ENCODE data around the gene ZBED3. TPM values are rescaled to one million over a fixed set of nuclear protein-coding genes. Genes with fewer than 3 reads are reported as not detected.

Gene ZBED3
- 38.5 and 38.8 TPM in 2 replicates for total RNA-seq (2022)
- Bru-seq, nascent RNA, result percentile 91 among the genes with signal in this experiment
- BruChase-seq, experiment 1, labeled RNA remaining after a 2-hour chase, result percentile 93 among the genes with signal in this experiment
- percentile 94 among the genes with signal in this experiment for BruChase-seq, experiment 2, labeled RNA remaining after a 6-hour chase
- long read RNA-seq, full-length matches to known transcripts, result 34 of 52 reads
- long read RNA-seq, partial matches to known transcripts, result 0 of 52 reads
- long read RNA-seq, other reads (novel, unspliced or antisense), result 18 of 52 reads

DNA sequence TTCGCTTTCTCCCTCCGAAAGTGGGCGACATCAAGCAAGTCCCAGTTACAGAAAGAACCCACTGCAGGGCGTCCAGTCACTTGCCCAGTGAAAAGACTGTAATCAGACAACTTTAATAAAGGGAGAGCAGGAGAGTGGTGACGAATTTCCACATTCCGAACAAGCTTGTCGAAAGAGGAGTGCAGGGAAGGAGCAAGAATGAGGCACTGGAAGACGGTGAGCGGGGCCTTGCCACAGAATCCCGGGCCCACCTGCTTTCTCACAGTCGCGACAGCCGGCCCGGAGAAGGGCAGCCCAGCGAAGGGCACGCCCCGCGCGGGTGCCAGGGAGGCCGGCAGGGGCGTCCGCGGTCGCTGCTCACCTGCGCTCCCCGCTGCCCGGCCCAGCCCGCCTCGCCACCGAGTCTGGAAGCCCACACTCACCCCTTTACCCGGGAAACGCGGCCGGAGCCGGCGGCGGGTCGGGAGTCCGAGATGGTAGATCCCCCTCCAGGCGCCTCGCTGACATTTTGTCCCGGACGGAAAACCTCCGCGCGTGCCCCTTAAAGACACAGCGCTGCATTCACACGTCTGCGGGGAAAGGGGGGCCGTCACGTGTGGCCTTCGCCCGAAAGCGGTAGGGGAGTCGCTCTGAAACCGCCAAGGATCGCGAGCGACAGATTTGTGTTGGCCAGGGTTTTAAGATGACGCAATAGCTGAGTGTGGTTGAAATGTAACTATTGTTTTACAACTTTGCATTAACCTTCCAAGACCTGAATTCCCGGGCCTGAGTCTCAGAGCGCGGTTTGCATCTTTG is at the start of gene ZBED3:
TSS of gene ZBED3 (minus strand) at position 597 of the 795 bp plus-strand sequence. CDS start 9,407 bp downstream, outside the sequence.
- peaks cover 15% of the 10 kb centered on the region for H3K4me1 ChIP-seq
- Mint-ChIP-seq H3K27ac (ENCODE audit: unreplicated experiment) (peak within 1 kb of the TSS; percentile 100), H3K4me1 (ENCODE audit: low read depth, unreplicated experiment) (peaks cover 6% of the 10 kb centered on the region), H3K9me3 (ENCODE audit: unreplicated experiment) (peaks cover 10% of the 10 kb centered on the region), H3K36me3 (ENCODE audit: insufficient read depth, unreplicated experiment) (peaks cover 31% of the 10 kb centered on the region), H3K4me3 (ENCODE audit: unreplicated experiment) (peak within 1 kb of the TSS; percentile 99), H3K27me3 (ENCODE audit: insufficient read depth, unreplicated experiment) (no peaks in the 10 kb centered on the region)
- ChIA-PET POLR2A (interaction anchor here (0.6 to 0.8 kb wide), 3 partner anchors 13 to 1991 kb away, joined by 3 to 7 read pairs (median 6); no protein-coding TSS in a partner anchor), CTCF (interaction anchor here (0.8 to 1.4 kb wide), 2 partner anchors 350 to 405 kb away, joined by 3 to 6 read pairs; partner anchors contain the start of gene WDR41)
- intact Hi-C loops (cut with micrococcal nuclease; ENCODE audit: unreplicated experiment), result loop anchor here (1.0 to 5.0 kb wide), 2 partner anchors 42 to 220 kb away; no protein-coding TSS in a partner anchor
- H3K36me3 ChIP-seq (ENCODE audit: control insufficient read depth, insufficient read depth, low read length), result no peaks in the 10 kb centered on the region
- TF ChIP-seq, protein P1, sequence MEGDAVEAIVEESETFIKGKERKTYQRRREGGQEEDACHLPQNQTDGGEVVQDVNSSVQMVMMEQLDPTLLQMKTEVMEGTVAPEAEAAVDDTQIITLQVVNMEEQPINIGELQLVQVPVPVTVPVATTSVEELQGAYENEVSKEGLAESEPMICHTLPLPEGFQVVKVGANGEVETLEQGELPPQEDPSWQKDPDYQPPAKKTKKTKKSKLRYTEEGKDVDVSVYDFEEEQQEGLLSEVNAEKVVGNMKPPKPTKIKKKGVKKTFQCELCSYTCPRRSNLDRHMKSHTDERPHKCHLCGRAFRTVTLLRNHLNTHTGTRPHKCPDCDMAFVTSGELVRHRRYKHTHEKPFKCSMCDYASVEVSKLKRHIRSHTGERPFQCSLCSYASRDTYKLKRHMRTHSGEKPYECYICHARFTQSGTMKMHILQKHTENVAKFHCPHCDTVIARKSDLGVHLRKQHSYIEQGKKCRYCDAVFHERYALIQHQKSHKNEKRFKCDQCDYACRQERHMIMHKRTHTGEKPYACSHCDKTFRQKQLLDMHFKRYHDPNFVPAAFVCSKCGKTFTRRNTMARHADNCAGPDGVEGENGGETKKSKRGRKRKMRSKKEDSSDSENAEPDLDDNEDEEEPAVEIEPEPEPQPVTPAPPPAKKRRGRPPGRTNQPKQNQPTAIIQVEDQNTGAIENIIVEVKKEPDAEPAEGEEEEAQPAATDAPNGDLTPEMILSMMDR (IDR thresholded peaks at IDR 0.05; ENCODE audit: insufficient read depth in 1 of 2, low read depth in 1 of 2, low read length in 1 of 2, severe bottlenecking in 1 of 2, unreplicated experiment in 1 of 2), result peak; percentile 21 to 57
- H3K9me3 ChIP-seq, result no peaks in the 10 kb centered on the region
- peak within 1 kb of the TSS; percentile 71 for H3K4me3 ChIP-seq (ENCODE audit: low read depth, low read length)
- DNase-seq, result peak; percentile 77 to 84
- BruUV-seq (replicated peaks), result TSS peak; percentile 61
- no peaks in the 10 kb centered on the region for H3K27me3 ChIP-seq (replicated peaks; ENCODE audit: control insufficient read depth, insufficient read depth, low read length)

DNA sequence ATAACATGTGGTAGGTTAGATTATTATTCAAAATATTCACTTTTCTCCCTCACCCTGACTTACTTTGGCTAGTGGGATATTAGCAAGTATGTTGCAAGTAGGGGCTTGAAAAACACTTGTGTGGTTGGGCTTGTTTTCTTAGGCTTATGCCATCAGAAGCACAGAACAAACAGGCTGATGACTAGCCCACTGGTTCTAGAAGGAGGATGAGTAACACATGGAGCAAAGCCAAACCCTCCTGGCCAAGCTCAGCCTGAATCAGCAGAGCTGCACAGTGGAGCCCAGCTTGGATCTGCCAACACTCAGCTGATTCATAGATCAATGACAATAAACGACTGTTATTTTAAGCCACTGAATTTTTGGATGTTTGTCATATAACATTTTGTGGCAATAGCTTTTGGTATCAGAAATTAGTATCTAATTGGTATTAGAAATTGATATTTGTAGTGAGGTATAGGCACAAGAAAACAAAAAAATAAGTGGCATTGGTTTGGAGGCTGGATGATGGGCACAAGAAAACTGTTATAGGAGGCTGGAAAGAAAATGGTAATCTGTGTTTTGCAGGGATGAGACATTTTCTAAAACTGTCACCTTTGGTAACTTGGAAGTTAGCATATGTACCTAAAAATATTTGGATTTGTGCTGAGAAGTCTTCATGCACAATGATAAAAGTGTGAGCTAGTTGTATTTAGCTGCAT is 46.1 kb upstream of the ZBED3 start:
- Histone ChIP-seq H3K4me1 (no peaks in the 10 kb centered on the region), H3K36me3 (ENCODE audit: control insufficient read depth, insufficient read depth, low read length) (no peaks in the 10 kb centered on the region), H3K27me3 (replicated peaks; ENCODE audit: control insufficient read depth, insufficient read depth, low read length) (no peaks in the 10 kb centered on the region), H3K9me3 (no peaks in the 10 kb centered on the region), H3K4me3 (ENCODE audit: low read depth, low read length) (no peak overlapping the region)
- no peak overlapping the region for H3K27ac Mint-ChIP-seq (ENCODE audit: unreplicated experiment)
- no peaks in the 10 kb centered on the region for H3K9me3 Mint-ChIP-seq (ENCODE audit: unreplicated experiment)
- H3K36me3 Mint-ChIP-seq (ENCODE audit: insufficient read depth, unreplicated experiment), result no peaks in the 10 kb centered on the region
- H3K4me3 Mint-ChIP-seq (ENCODE audit: unreplicated experiment), result no peak overlapping the region
- POLR2A ChIA-PET, result no interaction called here
- DNase-seq, result no peak
- BruUV-seq (replicated peaks), result no TSS peak
- intact Hi-C loops (cut with micrococcal nuclease; ENCODE audit: unreplicated experiment), result no loop called here
- CTCF ChIA-PET, result interaction anchor here (0.5 kb wide), 1 partner anchor 10 kb away, joined by 4 read pairs; no protein-coding TSS in a partner anchor
- TF ChIP-seq, protein P1 (IDR thresholded peaks at IDR 0.05; ENCODE audit: insufficient read depth in 1 of 2, low read depth in 1 of 2, low read length in 1 of 2, severe bottlenecking in 1 of 2, unreplicated experiment in 1 of 2), result no peak
- no peaks in the 10 kb centered on the region for H3K27me3 Mint-ChIP-seq (ENCODE audit: insufficient read depth, unreplicated experiment)
- H3K4me1 Mint-ChIP-seq (ENCODE audit: low read depth, unreplicated experiment), result no peaks in the 10 kb centered on the region

DNA sequence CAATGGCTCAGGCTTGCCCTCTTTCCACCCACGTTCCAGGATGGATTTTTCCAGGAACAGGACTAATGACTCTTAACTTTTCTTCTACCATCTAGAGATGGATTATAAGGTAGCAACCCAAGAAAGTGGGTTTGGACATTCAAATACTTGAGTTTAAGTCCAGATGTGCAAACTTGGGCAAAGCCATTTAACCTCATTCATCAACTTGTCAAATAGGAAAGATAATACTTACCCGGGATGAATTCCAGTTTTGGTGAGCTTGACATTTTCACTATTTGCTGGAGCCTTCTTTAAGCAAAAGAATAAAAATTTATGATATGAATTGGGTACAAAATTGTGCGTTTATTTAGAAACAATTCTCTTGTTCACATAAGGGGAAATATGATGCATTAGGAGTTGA is 44.3 kb upstream of the ZBED3 start:
- ChIA-PET POLR2A (no interaction called here), CTCF (no interaction called here)
- no peaks in the 10 kb centered on the region for H3K4me1 ChIP-seq
- no peak overlapping the region for H3K4me3 Mint-ChIP-seq (ENCODE audit: unreplicated experiment)
- no peaks in the 10 kb centered on the region for H3K36me3 Mint-ChIP-seq (ENCODE audit: insufficient read depth, unreplicated experiment)
- no TSS peak for BruUV-seq (replicated peaks)
- no peaks in the 10 kb centered on the region for H3K9me3 ChIP-seq
- no peaks in the 10 kb centered on the region for H3K27me3 ChIP-seq (replicated peaks; ENCODE audit: control insufficient read depth, insufficient read depth, low read length)
- H3K27ac Mint-ChIP-seq (ENCODE audit: unreplicated experiment), result no peak overlapping the region
- H3K27me3 Mint-ChIP-seq (ENCODE audit: insufficient read depth, unreplicated experiment), result no peaks in the 10 kb centered on the region
- no peaks in the 10 kb centered on the region for H3K4me1 Mint-ChIP-seq (ENCODE audit: low read depth, unreplicated experiment)
- TF ChIP-seq, protein P1 (IDR thresholded peaks at IDR 0.05; ENCODE audit: insufficient read depth in 1 of 2, low read depth in 1 of 2, low read length in 1 of 2, severe bottlenecking in 1 of 2, unreplicated experiment in 1 of 2), result no peak
- no peak overlapping the region for H3K4me3 ChIP-seq (ENCODE audit: low read depth, low read length)
- no peaks in the 10 kb centered on the region for H3K36me3 ChIP-seq (ENCODE audit: control insufficient read depth, insufficient read depth, low read length)
- DNase-seq, result no peak
- no peaks in the 10 kb centered on the region for H3K9me3 Mint-ChIP-seq (ENCODE audit: unreplicated experiment)
- intact Hi-C loops (cut with micrococcal nuclease; ENCODE audit: unreplicated experiment), result no loop called here

Measured in Caco-2 (cell line).